ENCODE measurements around the gene MTERF2. TPM values are rescaled to one million over a fixed set of nuclear protein-coding genes. Genes with fewer than 3 reads are reported as not detected.
A peak's percentile ranks its signal among the peaks of the same experiment; 100 is the strongest.

MTERF2 gene
- total RNA-seq, 4 donors from 2014 or later = 9.7 to 17.5 (median 11.9) TPM

- DNase-seq (ENCODE audit: low spot score) (no peak), ATAC-seq (ENCODE audit: low FRiP score) (no peak)
- no peak for TF ChIP-seq CTCF (IDR thresholded peaks at IDR 0.05)
Observed at GRCh38 chr12:106964526-106964925, 22.4 kb downstream of the MTERF2 start.

- no peak for TF ChIP-seq CTCF (IDR thresholded peaks at IDR 0.05)
- ATAC-seq (ENCODE audit: low FRiP score) (no peak), DNase-seq (ENCODE audit: low spot score) (no peak)
Observed at GRCh38 chr12:106962286-106962685, 24.7 kb downstream of the MTERF2 start.

- no peak for TF ChIP-seq CTCF (IDR thresholded peaks at IDR 0.05)
- ATAC-seq (ENCODE audit: low FRiP score) (no peak), DNase-seq (ENCODE audit: low spot score) (no peak)
Observed at GRCh38 chr12:106960443-106960842, 26.5 kb downstream of the MTERF2 start.

GRCh38 chr12:106957583-106957982 lies 29.4 kb downstream of the MTERF2 start:
- DNase-seq (ENCODE audit: low spot score) (no peak), ATAC-seq (ENCODE audit: low FRiP score) (no peak)
- TF ChIP-seq CTCF (IDR thresholded peaks at IDR 0.05) = no peak

- DNase-seq (ENCODE audit: low spot score) (peak; percentile 34), ATAC-seq (ENCODE audit: low FRiP score) (peak; percentile 70)
- no peak for TF ChIP-seq CTCF (IDR thresholded peaks at IDR 0.05)
Observed at GRCh38 chr12:106956048-106956578, 30.8 kb downstream of the MTERF2 start.

GRCh38 chr12:106955377-106956047 lies 31.4 kb downstream of the MTERF2 start, which contains the start of gene TMEM263:
Gene TMEM263 (plus strand): TSS chr12:106955907. CDS start chr12:106967117, 11,210 bp downstream.
- ATAC-seq (ENCODE audit: low FRiP score) = peak; percentile 96
- no peak for TF ChIP-seq CTCF (IDR thresholded peaks at IDR 0.05)

More at GRCh38 chr12:106955377-106956047, 31.4 kb downstream of the MTERF2 start, which contains the start of gene TMEM263:
- DNase-seq (ENCODE audit: low spot score) = peak; percentile 54

Measured in omental fat pad (tissue), 4 donors.